IgD-negative memory B cell (primary cell): ENCODE measurements around the gene LSM7. TPM values are rescaled to one million over a fixed set of nuclear protein-coding genes. Genes with fewer than 3 reads are reported as not detected.

Source experiments
- H3K27ac Mint-ChIP-seq, 3 donors: one replicate each; pipeline ENCODE4 v1.8.0; 2020 to 2022; ENCODE audit warnings: mild to moderate bottlenecking in 3 of 3, mixed read lengths in 3 of 3, moderate library complexity in 1 of 3
- H3K27me3 Mint-ChIP-seq: one replicate; pipeline ENCODE4 v1.8.0; 2021; ENCODE audit warnings: mixed read lengths
- H3K36me3 Mint-ChIP-seq: one replicate; pipeline ENCODE4 v1.8.0; 2020; ENCODE audit warnings: mild to moderate bottlenecking, mixed read lengths
- H3K4me1 Mint-ChIP-seq, 3 donors: one replicate each; pipeline ENCODE4 v1.8.0; 2020 to 2022; ENCODE audit warnings: mixed read lengths in 3 of 3, mild to moderate bottlenecking in 1 of 3
- H3K4me3 Mint-ChIP-seq, 4 donors: one replicate each; pipeline ENCODE4 v1.8.0; 2020 to 2022; ENCODE audit warnings: mild to moderate bottlenecking in 4 of 4, mixed read lengths in 4 of 4, moderate library complexity in 3 of 4
- H3K9me3 Mint-ChIP-seq, 3 donors: one replicate each; pipeline ENCODE4 v1.8.0; 2020 to 2021; ENCODE audit warnings: mixed read lengths in 3 of 3, mild to moderate bottlenecking in 1 of 3
- polyA plus RNA-seq: library from polyadenylated mRNA; unstranded; fragments of 300-500 nt; fragmentation: Illumina TruSeq; gene quantifications from one replicate; pipeline ENCODE4 v1.2.3, GENCODE V29; 2021

LSM7 gene
- polyA plus RNA-seq, 1 donor from 2014 or later = 308 TPM

- H3K36me3 Mint-ChIP-seq = peaks cover 1% of the 10 kb centered on the region
- peaks cover 32 to 56% (median 54%) of the 10 kb centered on the region in 3 donors for H3K4me1 Mint-ChIP-seq
- H3K27me3 Mint-ChIP-seq = no peaks in the 10 kb centered on the region
- peak overlapping the region; percentile 97 to 100 (median 99) for H3K27ac Mint-ChIP-seq
- H3K9me3 Mint-ChIP-seq = no peaks in the 10 kb centered on the region
- H3K4me3 Mint-ChIP-seq = peak overlapping the region; percentile 28 to 100 (median 96)
Measured at GRCh38 chr19:2326699-2327360, 1.6 kb downstream of the LSM7 start.

DNA sequence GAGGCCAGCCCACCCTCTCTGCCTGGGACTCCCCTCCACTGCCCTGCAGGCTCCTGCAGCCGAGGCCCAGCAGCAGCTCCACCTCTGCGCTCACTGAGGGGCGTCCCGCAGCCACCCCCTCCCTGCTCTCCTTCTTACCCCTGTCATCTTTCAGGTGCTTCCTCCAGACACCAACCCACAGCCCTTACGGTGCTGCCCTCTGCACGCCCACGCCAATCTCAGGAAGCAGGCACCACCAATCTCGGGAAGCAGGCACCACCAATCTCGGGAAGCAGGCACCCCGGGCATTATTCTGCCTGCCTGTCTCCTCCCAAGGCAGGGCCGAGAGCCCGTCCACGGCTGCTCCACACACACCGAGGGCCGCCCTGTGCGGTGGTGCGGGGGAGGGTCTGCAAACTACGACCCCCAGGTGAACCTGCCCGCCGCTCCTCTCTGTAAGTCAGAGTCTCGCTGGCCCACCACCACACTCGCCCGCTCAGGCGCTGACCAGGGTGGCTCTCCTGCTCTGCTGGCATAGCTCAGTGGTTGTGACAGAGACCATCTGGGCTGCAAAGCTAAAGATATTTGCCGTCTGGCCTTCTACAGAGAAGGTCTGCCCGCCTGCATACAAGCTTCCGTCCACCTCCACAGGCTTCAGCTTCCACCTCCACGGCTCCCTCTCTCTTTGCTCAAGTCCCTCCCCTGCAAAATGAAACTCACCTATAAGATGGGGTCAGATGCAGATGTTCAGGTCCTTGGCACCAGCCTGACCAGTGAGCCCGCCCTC, 2.9 kb downstream of the LSM7 start:
- H3K4me3 Mint-ChIP-seq = peak overlapping the region; percentile 59 to 92 (median 88)
- H3K27me3 Mint-ChIP-seq = no peaks in the 10 kb centered on the region
- H3K36me3 Mint-ChIP-seq = peaks cover 1% of the 10 kb centered on the region
- peaks cover 27 to 46% (median 41%) of the 10 kb centered on the region in 3 donors for H3K4me1 Mint-ChIP-seq
- peak overlapping the region; percentile 91 to 97 (median 95) for H3K27ac Mint-ChIP-seq
- no peaks in the 10 kb centered on the region for H3K9me3 Mint-ChIP-seq

- peaks cover under 1% of the 10 kb centered on the region for H3K36me3 Mint-ChIP-seq
- H3K27me3 Mint-ChIP-seq = no peaks in the 10 kb centered on the region
- peak overlapping the region; percentile 59 to 92 (median 88) for H3K4me3 Mint-ChIP-seq
- H3K4me1 Mint-ChIP-seq = peaks cover 23 to 38% (median 33%) of the 10 kb centered on the region in 3 donors
- peak overlapping the region; percentile 91 to 97 (median 95) for H3K27ac Mint-ChIP-seq
- no peaks in the 10 kb centered on the region for H3K9me3 Mint-ChIP-seq
Measured at GRCh38 chr19:2324220-2324948, 4.0 kb downstream of the LSM7 start.

DNA sequence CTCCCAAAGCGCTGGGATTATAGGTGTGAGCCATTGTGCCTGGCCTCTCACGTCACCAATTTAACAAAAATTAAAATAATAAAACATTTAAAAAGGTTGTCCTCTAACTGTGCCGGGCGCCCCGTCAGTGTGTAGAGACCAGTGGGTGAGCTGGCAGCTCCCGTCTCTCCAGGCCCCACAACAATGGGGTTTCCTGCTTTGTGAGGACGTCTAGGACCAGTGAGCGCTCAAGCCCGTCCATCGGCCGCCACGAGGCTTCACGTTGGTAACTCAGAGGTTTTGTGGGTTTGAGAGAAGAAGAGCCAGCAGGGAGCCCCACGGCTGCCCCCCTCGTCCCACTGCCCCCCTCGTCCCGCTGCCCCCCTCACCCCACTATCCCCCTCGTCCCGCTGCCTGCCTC, 4.7 kb downstream of the LSM7 start:
- Mint-ChIP-seq H3K4me1 (peaks cover 22 to 40% (median 32%) of the 10 kb centered on the region in 3 donors), H3K4me3 (no peak overlapping the region), H3K9me3 (no peaks in the 10 kb centered on the region), H3K36me3 (no peaks in the 10 kb centered on the region), H3K27me3 (no peaks in the 10 kb centered on the region), H3K27ac (peak overlapping the region; percentile 91 to 97 (median 95))

DNA sequence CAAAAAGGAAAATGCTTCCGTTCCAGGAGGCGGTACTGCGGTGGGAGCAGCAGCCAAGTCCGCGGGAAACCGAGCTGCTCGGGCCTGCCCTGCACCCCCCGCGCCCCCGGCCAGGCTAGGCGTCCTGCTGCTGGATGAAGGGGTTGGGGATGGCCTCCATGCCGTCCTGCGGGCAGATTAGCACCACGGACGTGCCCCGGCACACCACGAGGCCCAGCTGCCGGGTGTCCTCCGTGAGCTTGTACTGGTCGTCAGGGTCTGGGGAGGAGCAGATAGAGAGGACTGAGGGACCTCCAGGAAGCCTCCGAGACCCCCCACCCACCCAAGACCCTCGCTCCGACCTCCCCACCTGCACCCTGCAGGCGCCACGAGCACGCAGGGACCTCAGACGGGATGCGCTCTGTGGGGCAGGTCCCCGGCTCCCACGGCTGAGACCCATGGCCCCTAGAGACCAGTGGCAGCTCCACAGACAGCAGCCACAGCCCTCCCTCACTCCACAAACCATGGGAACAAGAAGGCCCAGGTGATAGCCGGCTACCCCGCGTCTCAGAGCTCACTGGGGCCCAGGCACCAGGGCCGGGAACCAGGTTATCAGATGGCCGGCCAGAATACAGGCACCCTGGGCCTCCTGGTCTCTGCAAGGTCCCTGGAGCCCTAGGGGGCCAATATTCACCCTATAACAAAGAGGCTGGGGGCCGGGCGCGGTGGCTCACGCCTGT, 6.7 kb downstream of the LSM7 start:
- H3K4me1 Mint-ChIP-seq = peaks cover 21 to 37% (median 34%) of the 10 kb centered on the region in 3 donors

DNA sequence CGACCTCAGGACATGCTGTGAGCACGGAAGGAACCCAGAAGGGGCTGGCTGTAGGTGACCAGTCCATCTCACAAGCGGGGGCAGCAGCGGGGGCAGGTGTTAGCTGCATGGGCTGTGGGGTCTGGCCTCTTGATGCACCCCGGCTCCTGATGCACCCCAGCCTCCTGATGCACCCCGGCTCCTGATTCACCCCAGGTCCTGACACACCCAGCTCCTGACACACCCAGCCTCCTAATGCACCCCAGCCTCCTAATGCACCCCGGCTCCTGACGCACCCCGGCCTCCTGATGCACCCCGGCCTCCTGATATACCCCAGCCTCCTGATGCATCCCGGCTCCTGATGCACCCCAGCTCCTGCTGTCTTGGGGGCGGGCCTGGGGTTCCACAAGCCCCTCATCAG, 7.4 kb downstream of the LSM7 start:
- H3K4me1 Mint-ChIP-seq = peaks cover 21 to 36% (median 30%) of the 10 kb centered on the region in 3 donors
- no peaks in the 10 kb centered on the region for H3K27me3 Mint-ChIP-seq
- H3K9me3 Mint-ChIP-seq = peaks cover 0 to under 1% (median 0%) of the 10 kb centered on the region in 3 donors
- no peaks in the 10 kb centered on the region for H3K36me3 Mint-ChIP-seq
- H3K27ac Mint-ChIP-seq = peak overlapping the region in 1 of 3 donors; percentile 74
- H3K4me3 Mint-ChIP-seq = no peak overlapping the region

More for the DNA sequence above, 6.7 kb downstream of the LSM7 start:
- Mint-ChIP-seq H3K27ac (peak overlapping the region in 1 of 3 donors; percentile 74), H3K4me3 (no peak overlapping the region), H3K9me3 (no peaks in the 10 kb centered on the region), H3K36me3 (no peaks in the 10 kb centered on the region), H3K27me3 (no peaks in the 10 kb centered on the region)

DNA sequence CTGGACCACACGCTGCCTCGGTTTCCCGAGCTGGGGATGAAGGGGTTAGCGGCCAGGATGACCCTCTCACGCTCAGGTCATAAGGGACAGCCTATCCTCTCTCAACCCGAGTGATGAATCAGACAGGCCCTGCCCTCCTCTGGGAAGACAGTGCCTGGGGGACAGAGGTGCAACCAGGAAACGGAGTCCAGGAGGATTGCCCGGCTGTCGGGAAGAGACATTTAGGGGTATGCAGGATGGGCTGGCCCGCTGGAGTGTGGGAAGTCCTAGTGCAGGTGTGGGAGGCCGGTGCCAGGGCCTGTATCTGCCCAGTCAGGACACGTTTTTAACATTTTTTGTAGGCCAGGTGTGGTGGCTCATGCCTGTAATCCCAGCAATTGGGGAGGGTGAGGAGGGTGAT, 8.3 kb downstream of the LSM7 start:
- H3K4me1 Mint-ChIP-seq = peaks cover 19 to 35% (median 30%) of the 10 kb centered on the region in 3 donors
- peaks cover 3 to 5% (median 3%) of the 10 kb centered on the region in 3 donors for H3K9me3 Mint-ChIP-seq
- no peaks in the 10 kb centered on the region for H3K36me3 Mint-ChIP-seq
- H3K27me3 Mint-ChIP-seq = no peaks in the 10 kb centered on the region
- peak overlapping the region; percentile 10 to 74 (median 67) for H3K27ac Mint-ChIP-seq
- peak overlapping the region in 1 of 4 donors; percentile 23 for H3K4me3 Mint-ChIP-seq

DNA sequence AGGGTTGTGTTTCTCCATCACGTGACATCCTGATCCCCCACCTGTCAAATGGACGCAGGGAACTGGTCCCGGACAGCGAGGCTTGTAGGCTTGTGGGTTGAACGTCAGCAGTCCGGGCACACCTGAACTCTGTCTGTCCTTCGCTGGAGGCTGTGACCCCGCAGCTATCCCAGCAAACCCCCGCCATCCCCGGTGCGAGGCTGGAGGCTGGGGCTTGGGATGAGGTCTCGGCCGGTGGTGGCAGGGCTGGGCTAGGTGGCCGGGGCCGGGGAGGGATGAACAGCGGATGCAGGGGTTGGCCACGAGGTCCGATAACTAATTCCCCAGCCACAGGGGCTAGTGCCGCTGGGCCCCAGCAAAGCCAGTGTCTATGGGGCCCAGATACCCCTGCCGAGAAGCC, 8.8 kb downstream of the LSM7 start:
- Mint-ChIP-seq H3K9me3 (peaks cover 5 to 9% (median 7%) of the 10 kb centered on the region in 3 donors), H3K27ac (peak overlapping the region; percentile 10 to 74 (median 16)), H3K4me3 (peak overlapping the region in 2 of 4 donors; percentile 32 to 87), H3K36me3 (no peaks in the 10 kb centered on the region), H3K27me3 (no peaks in the 10 kb centered on the region), H3K4me1 (peaks cover 17 to 33% (median 27%) of the 10 kb centered on the region in 3 donors)

DNA sequence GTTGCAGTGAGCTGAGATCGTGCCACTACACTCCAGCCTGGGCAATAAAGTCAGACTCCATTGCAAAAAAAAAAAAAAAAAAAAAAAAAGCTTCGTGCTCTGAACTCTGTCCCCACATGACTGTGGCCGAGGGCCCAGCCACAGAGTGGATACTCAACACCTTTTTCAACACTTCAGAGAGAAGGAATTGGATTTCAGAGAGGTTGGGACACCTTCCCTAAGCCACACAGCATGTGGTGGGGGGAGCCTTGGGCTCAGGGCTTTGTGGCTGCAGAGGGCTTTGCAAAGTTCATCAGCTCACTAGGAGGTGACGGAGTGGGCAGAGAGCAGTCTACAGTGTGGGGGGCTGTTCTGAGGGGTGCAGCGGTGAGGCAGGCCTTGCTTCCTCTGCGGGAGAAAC, 9.5 kb downstream of the LSM7 start:
- Mint-ChIP-seq H3K27me3 (no peaks in the 10 kb centered on the region), H3K36me3 (no peaks in the 10 kb centered on the region), H3K4me3 (peak overlapping the region; percentile 37 to 87 (median 62)), H3K9me3 (peaks cover 5 to 9% (median 7%) of the 10 kb centered on the region in 3 donors), H3K4me1 (peaks cover 12 to 27% (median 24%) of the 10 kb centered on the region in 3 donors), H3K27ac (peak overlapping the region in 2 of 3 donors; percentile 30 to 74)

DNA sequence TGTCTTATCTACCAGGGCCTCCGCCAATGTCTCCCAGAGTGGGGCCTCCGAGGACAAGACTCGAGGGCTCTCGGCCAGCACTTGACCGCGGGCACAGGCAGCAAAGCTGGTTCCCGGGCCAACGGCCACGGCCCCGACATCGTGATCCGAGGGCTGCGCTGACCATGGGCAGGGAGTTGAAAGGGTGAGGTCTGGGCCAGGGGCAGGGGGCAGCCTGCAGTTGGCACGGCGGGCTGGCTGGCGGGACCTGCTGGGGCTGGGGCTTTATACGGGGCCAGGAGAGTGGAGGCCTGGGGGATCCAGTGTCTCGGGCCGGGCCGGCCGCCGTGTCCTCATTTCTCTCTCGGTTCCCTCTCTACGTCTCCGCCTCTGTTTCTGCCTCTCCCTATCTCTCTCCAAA, 10.6 kb downstream of the LSM7 start:
- peak overlapping the region; percentile 30 to 74 (median 59) for H3K27ac Mint-ChIP-seq
- H3K27me3 Mint-ChIP-seq = peaks cover 6% of the 10 kb centered on the region
- peaks cover 12 to 29% (median 26%) of the 10 kb centered on the region in 3 donors for H3K4me1 Mint-ChIP-seq
- no peak overlapping the region for H3K4me3 Mint-ChIP-seq
- H3K9me3 Mint-ChIP-seq = peaks cover 5 to 9% (median 7%) of the 10 kb centered on the region in 3 donors
- no peaks in the 10 kb centered on the region for H3K36me3 Mint-ChIP-seq

DNA sequence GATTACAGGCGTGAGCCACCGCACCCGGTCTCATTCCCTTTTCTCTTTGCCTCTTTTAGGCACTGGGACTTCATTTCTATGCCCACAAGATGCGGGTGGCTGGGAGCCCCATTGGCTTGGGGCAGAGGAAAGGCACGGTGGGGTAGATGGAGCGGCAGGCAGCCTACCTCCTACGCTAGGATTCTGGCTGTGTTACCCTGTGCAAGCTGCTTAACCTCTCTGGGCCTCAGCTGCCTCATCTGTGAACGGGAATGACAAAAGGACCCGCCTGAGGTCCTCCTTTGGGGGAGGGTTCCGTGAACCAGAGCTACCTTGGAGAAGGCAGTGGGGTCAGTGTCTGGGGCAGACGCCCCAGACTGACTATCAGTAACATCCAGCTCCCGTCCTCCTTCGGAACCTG, 11.1 kb downstream of the LSM7 start:
- H3K4me3 Mint-ChIP-seq = no peak overlapping the region
- peaks cover 5 to 9% (median 7%) of the 10 kb centered on the region in 3 donors for H3K9me3 Mint-ChIP-seq
- peaks cover 12 to 29% (median 26%) of the 10 kb centered on the region in 3 donors for H3K4me1 Mint-ChIP-seq
- no peaks in the 10 kb centered on the region for H3K36me3 Mint-ChIP-seq
- H3K27me3 Mint-ChIP-seq = peaks cover 6% of the 10 kb centered on the region
- H3K27ac Mint-ChIP-seq = peak overlapping the region in 2 of 3 donors; percentile 30 to 75

DNA sequence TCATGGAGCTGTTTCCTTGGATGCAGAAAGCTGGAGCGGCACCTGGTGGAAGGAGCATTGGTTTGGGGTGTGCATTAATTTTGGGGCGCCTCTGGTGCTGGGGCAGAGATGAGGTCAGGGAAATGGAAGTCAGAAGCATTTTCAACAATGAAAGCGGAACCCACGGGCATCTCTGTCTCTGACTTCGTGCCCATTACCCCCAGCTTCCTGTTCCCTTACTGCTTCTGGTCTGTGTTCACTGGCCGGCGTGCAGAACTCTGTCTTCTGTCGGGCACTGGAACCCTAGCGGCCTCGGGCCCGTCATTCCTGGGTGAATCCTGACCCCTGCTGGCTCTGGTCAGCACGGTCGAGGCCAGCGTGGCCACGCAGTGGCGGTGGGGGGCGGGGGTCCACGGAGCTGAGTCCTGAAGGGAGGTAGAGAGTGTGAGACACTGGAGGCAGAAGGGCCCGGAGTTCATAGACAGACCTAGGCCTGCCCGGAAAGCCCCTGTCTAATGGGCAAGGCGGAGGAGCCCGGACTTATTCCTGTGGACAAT, 12.5 kb downstream of the LSM7 start:
- H3K27ac Mint-ChIP-seq = peak overlapping the region; percentile 90 to 92 (median 91)
- no peaks in the 10 kb centered on the region for H3K36me3 Mint-ChIP-seq
- peak overlapping the region; percentile 36 to 89 (median 72) for H3K4me3 Mint-ChIP-seq
- peaks cover 6% of the 10 kb centered on the region for H3K27me3 Mint-ChIP-seq
- H3K4me1 Mint-ChIP-seq = peaks cover 12 to 29% (median 26%) of the 10 kb centered on the region in 3 donors
- peaks cover 5 to 9% (median 7%) of the 10 kb centered on the region in 3 donors for H3K9me3 Mint-ChIP-seq

- peaks cover 6% of the 10 kb centered on the region for H3K27me3 Mint-ChIP-seq
- peak overlapping the region in 3 of 4 donors; percentile 36 to 89 (median 89) for H3K4me3 Mint-ChIP-seq
- peaks cover 5 to 9% (median 7%) of the 10 kb centered on the region in 3 donors for H3K9me3 Mint-ChIP-seq
- peak overlapping the region; percentile 90 to 92 (median 91) for H3K27ac Mint-ChIP-seq
- no peaks in the 10 kb centered on the region for H3K36me3 Mint-ChIP-seq
- peaks cover 12 to 29% (median 26%) of the 10 kb centered on the region in 3 donors for H3K4me1 Mint-ChIP-seq
Measured at GRCh38 chr19:2315121-2315817, 13.1 kb downstream of the LSM7 start.
